Nephron (organoid): ENCODE results near the gene RNF214.
"Not testable (repeated sequence)": the region's sequence is repeated elsewhere in the genome, so short reads cannot be mapped to it uniquely, and the experiment has no call there.

Experiments
- H3K27ac Mint-ChIP-seq, 3 experiments: 2 replicates each; pipeline ENCODE4 v1.8.0; 2020; ENCODE audit warnings: mixed read lengths in 3 of 3, mild to moderate bottlenecking in 2 of 3, moderate library complexity in 1 of 3
- H3K27me3 Mint-ChIP-seq: 2 replicates; pipeline ENCODE4 v1.8.0; 2021; ENCODE audit warnings: low read depth, mild to moderate bottlenecking, moderate library complexity, mixed read lengths
- H3K36me3 Mint-ChIP-seq: 2 replicates; pipeline ENCODE4 v1.8.0; 2020; ENCODE audit warnings: low read depth, mixed read lengths
- H3K4me1 Mint-ChIP-seq: 2 replicates; pipeline ENCODE4 v1.8.0; 2020; ENCODE audit warnings: mixed read lengths
- H3K4me3 Mint-ChIP-seq, 3 experiments: 2 replicates each; pipeline ENCODE4 v1.8.0; 2020; ENCODE audit warnings: mild to moderate bottlenecking in 3 of 3, mixed read lengths in 3 of 3, moderate library complexity in 2 of 3
- H3K9me3 Mint-ChIP-seq: 2 replicates; pipeline ENCODE4 v1.8.0; 2020; ENCODE audit warnings: mixed read lengths
- TF ChIP-seq, protein P1 (sequence below), 3 experiments: fragments of 200-600 bp; sonication (generic); IDR thresholded peaks; one replicate each; pipeline ENCODE4 v1.5.0; 2021; ENCODE audit warnings: antibody characterized with exemption in 3 of 3; ENCODE audit not compliant: unreplicated experiment in 3 of 3

Gene RNF214

DNA sequence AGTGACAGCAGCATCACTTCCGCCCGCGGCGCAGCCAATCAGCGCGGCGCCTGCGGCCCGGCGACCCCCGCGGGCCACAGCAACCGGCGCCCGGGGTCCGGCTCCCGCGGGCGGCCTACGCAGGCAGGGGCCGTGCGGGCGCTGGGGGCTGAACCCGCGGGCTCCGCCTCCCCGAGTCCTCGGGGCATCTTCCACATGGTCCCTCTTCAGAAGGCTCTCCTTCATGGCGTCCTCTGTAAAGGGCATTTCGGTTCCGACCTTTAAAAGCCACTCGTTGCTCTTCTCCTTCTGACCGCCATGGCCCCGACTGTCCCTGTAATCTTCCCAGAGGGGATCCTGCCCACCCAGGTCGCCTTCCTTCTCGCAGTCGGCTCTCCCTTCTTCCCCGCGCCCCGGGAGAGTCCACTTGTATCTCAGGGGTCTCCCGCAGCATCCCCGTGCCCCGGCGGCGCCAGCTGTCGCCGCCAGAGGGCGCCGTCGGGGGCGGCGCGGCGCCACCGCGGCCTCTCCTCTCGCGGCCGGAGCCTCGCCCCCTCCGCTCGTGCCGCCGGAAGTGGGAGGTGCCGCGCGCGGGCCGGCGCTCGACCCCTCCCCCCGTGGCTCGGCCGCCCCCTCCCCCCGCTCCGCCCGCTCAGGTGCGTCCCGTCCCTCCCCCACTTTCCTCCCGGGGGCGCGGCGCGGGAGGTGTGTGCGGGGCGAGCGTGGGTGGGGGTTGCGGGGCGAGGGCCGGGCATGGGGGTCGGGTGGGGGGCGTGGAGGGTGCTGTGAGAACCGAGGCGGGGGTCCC lies at the start of gene RNF214:
Gene RNF214, plus strand, starts transcription at position 580 of the 787 bp plus-strand sequence. CDS start 1,602 bp downstream, outside the sequence.
- Mint-ChIP-seq H3K27me3 (no peaks in the 10 kb centered on the region), H3K36me3 (peaks cover 14% of the 10 kb centered on the region), H3K4me3 (peak within 1 kb of the TSS; percentile 97 to 99 (median 99)), H3K4me1 (peaks cover 34% of the 10 kb centered on the region), H3K27ac (peak within 1 kb of the TSS; percentile 88 to 98 (median 93)), H3K9me3 (no peaks in the 10 kb centered on the region)
- TF ChIP-seq, protein P1, sequence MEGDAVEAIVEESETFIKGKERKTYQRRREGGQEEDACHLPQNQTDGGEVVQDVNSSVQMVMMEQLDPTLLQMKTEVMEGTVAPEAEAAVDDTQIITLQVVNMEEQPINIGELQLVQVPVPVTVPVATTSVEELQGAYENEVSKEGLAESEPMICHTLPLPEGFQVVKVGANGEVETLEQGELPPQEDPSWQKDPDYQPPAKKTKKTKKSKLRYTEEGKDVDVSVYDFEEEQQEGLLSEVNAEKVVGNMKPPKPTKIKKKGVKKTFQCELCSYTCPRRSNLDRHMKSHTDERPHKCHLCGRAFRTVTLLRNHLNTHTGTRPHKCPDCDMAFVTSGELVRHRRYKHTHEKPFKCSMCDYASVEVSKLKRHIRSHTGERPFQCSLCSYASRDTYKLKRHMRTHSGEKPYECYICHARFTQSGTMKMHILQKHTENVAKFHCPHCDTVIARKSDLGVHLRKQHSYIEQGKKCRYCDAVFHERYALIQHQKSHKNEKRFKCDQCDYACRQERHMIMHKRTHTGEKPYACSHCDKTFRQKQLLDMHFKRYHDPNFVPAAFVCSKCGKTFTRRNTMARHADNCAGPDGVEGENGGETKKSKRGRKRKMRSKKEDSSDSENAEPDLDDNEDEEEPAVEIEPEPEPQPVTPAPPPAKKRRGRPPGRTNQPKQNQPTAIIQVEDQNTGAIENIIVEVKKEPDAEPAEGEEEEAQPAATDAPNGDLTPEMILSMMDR (IDR thresholded peaks at IDR 0.05; ENCODE audit: unreplicated experiment in 3 of 3): peak; percentile 93 to 96 (median 95)

DNA sequence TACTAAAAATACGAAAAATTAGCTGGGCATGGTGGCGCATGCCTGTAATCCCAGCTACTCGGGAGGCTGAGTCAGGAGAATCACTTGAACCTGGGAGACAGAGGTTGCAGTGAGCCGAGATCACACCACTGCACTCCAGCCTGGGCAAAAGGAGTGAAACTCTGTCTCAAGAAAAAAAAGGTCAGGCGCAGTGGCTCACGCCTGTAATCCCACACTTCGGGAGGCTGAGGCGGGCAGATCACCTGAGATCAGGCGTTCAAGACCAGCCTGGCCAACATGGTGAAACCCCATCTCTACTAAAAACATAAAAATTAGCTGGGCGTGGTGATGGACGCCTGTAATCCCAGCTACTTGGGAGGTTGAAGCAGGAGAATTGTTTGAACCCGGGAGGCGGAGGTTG lies 49.3 kb upstream of the RNF214 start:
- not testable (repeated sequence) for H3K27me3 Mint-ChIP-seq, H3K9me3 Mint-ChIP-seq, H3K4me3 Mint-ChIP-seq, H3K27ac Mint-ChIP-seq
- peaks cover 33% of the 10 kb centered on the region for H3K36me3 Mint-ChIP-seq
- H3K4me1 Mint-ChIP-seq: peaks cover 20% of the 10 kb centered on the region

DNA sequence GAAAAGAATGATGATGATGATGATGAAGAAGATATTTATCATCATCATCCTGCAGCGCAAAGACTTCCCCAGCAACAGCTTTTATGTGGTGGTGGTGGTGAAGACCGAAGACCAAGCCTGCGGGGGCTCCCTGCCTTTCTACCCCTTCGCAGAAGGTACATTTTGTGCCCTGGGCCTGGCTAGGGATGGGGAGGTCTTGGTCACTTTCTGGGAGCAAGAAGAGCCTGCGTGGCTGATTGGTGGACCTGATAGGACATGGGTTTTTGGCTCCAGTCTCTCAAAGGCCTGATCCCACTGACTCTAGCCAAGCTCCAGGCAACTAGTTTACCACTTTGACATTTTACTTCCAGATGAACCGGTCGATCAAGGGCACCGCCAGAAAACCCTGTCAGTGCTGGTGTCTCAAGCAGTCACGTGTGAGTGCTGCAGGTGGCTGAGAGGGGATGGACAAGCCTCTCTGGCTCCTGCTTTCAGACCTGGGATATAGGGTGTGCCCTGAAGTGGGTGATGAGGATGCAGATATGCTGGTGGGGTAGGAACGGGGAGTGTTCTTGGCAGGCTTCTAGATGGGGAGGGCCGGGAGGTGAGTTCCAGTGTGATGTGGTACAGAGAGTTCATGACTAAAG lies 48.6 kb upstream of the RNF214 start:
- H3K27me3 Mint-ChIP-seq: peaks cover 4% of the 10 kb centered on the region
- H3K36me3 Mint-ChIP-seq: peaks cover 34% of the 10 kb centered on the region
- H3K27ac Mint-ChIP-seq: no peak overlapping the region
- TF ChIP-seq, protein P1 (IDR thresholded peaks at IDR 0.05; ENCODE audit: unreplicated experiment in 3 of 3): no peak
- no peaks in the 10 kb centered on the region for H3K9me3 Mint-ChIP-seq
- peaks cover 16% of the 10 kb centered on the region for H3K4me1 Mint-ChIP-seq
- no peak overlapping the region for H3K4me3 Mint-ChIP-seq

DNA sequence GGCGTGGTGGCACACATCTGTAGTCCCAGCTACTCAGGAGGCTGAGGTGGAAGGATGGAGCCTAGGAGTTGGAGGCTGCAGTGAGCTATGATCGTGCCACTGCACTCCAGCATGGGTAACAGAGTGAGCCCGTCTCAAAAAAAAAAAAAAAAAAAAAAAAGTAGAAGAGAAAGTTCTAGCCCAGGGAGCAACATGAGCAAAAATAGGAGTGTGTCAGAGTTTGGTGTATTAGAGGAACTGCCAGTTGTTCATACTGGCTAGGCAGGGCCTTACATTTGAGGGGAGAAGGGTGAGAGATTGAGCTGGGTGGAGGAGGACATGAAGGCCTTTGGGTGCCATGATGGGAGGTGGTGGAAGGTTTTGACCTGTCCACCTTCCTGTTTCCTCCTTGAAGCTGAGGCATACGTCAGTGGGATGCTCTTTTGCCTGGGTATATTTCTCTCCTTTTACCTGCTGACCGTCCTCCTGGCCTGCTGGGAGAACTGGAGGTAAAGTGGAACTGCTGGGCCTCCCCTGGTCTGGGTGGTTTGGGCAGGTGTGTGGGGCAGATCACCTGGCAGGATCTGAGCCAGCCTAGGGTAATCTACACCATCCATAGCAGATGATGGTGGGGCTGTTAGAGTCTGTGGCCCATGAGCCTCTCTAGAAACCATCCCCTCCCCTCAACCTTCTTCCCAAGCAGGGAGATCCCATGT lies 46.6 kb upstream of the RNF214 start:
- Mint-ChIP-seq H3K4me3 (no peak overlapping the region), H3K36me3 (peaks cover 34% of the 10 kb centered on the region), H3K27ac (no peak overlapping the region), H3K9me3 (no peaks in the 10 kb centered on the region), H3K4me1 (peaks cover 3% of the 10 kb centered on the region), H3K27me3 (no peaks in the 10 kb centered on the region)
- TF ChIP-seq, protein P1 (IDR thresholded peaks at IDR 0.05; ENCODE audit: unreplicated experiment in 3 of 3): no peak

DNA sequence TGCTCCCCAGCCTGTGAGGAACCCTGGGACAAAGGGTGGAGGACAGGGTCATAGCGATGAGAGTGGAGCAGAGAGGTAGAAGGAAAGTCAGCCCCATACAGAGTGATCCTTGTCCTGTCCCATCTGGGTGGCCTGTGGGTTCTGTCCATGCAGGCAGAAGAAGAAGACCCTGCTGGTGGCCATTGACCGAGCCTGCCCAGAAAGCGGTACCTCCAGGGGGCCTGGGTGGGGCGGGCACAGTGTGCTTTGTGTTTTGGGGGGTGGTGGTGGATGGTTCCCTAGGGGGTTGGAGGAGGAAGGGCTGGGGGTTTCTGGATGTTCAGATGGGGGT lies 46.1 kb upstream of the RNF214 start:
- H3K9me3 Mint-ChIP-seq: no peaks in the 10 kb centered on the region
- H3K27ac Mint-ChIP-seq: no peak overlapping the region
- no peak overlapping the region for H3K4me3 Mint-ChIP-seq
- H3K27me3 Mint-ChIP-seq: no peaks in the 10 kb centered on the region
- H3K36me3 Mint-ChIP-seq: peaks cover 34% of the 10 kb centered on the region
- no peaks in the 10 kb centered on the region for H3K4me1 Mint-ChIP-seq
- TF ChIP-seq, protein P1 (IDR thresholded peaks at IDR 0.05; ENCODE audit: unreplicated experiment in 3 of 3): no peak

DNA sequence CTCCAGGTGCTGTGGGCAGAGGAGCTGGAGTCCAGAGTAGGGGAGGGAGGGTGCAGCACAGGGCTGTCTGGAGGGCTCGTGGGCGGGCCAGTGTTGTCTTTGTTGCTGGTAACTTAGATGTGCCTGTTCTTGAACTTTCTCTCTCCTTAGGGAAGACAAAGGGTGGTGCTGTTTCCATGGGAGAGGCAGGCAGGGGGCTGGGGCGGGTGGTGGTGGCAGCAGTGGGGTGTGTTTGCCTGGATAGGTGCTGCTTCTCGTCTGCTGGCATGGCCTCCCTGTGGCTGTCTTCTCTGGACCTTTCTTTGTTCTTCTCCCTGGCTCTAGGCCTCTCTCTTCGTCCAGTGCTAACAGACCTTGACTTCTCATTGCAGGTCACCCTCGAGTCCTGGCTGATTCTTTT lies 45.5 kb upstream of the RNF214 start:
- H3K9me3 Mint-ChIP-seq: no peaks in the 10 kb centered on the region

More for the DNA sequence above, 45.5 kb upstream of the RNF214 start:
- H3K4me1 Mint-ChIP-seq: no peaks in the 10 kb centered on the region
- no peak overlapping the region for H3K4me3 Mint-ChIP-seq
- no peaks in the 10 kb centered on the region for H3K27me3 Mint-ChIP-seq
- peaks cover 34% of the 10 kb centered on the region for H3K36me3 Mint-ChIP-seq
- H3K27ac Mint-ChIP-seq: peak overlapping the region in 1 of 3 experiments; percentile 2
- TF ChIP-seq, protein P1 (IDR thresholded peaks at IDR 0.05; ENCODE audit: unreplicated experiment in 3 of 3): no peak
